NCI-H146 treated with DMSO at 0.1 percent for 48 hours (cell line): ENCODE results near the gene PIK3CA.
"Not testable (repeated sequence)": the region's sequence is repeated elsewhere in the genome, so short reads cannot be mapped to it uniquely, and the experiment has no call there.

ENCODE experiments used
- DNase-seq: peaks from one replicate; lab custom pipeline; 2025; ENCODE audit not compliant: unreplicated experiment; lab: John Stamatoyannopoulos, UW

Gene PIK3CA

GRCh38 chr3:179196098-179196497, 47.9 kb downstream of the PIK3CA start:
- no peak for DNase-seq

- no peak for DNase-seq
Observed at GRCh38 chr3:179196700-179197099, 48.5 kb downstream of the PIK3CA start.

GRCh38 chr3:179200790-179201189, 52.6 kb downstream of the PIK3CA start:
- no peak for DNase-seq

- not testable (repeated sequence) for DNase-seq
Observed at GRCh38 chr3:179215550-179215949, 67.4 kb downstream of the PIK3CA start.

- DNase-seq: not testable (repeated sequence)
Observed at GRCh38 chr3:179218213-179218612, 70.1 kb downstream of the PIK3CA start.

DNA sequence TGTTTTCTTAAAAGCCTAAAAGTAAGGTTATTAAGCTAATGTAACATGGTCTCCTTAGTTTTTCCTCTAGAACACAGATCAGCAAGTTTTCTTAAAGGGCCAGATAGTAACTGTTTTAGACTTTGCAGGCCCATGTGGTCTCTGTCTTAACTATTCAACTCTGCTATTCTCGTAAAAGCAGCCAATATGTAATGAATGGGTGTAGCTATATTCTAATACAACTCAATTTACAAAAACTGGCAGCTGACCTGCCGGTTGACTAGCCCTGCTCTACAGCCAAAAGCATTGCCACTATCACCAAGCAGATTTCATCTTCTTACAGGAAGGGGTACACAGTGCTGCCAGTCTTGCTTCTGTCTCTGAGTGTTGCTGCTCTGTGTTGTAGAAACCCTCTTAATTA, 75.4 kb downstream of the PIK3CA start:
- no peak for DNase-seq

DNA sequence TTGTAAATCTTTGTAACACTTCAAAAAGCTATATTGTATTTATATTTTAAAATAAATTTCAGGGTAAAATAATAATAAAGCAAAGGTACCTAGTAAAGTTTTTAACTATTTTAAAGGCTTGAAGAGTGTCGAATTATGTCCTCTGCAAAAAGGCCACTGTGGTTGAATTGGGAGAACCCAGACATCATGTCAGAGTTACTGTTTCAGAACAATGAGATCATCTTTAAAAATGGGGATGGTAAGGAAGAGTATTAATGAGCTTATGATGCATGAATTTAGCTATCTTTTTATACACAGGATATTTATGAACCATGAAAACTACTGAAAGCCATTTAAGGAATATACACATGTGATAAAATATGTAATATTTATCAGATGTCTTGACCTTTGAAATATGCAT, 76.4 kb downstream of the PIK3CA start:
- DNase-seq: no peak

DNA sequence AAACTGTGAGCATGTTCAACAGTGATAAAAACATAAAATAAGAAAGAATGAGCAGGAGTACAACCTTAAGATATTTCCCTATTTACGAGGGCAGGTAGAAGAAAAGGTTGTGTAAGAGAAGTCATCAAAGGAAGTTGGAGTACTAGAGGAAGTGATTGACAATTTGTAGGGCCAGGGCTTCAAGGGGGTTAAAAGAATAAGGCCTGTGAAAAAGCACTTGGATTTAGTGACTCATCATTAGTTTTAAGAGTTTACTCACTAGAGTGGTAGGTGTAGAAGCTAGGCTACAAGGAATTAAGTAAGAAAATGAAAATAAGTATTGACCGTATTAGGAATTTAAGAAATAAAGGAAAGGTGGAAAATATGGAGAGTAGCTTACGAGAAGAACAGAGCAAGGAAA, 79.2 kb downstream of the PIK3CA start:
- no peak for DNase-seq

- DNase-seq: no peak
Observed at GRCh38 chr3:179229177-179229576, 81.0 kb downstream of the PIK3CA start.

DNA sequence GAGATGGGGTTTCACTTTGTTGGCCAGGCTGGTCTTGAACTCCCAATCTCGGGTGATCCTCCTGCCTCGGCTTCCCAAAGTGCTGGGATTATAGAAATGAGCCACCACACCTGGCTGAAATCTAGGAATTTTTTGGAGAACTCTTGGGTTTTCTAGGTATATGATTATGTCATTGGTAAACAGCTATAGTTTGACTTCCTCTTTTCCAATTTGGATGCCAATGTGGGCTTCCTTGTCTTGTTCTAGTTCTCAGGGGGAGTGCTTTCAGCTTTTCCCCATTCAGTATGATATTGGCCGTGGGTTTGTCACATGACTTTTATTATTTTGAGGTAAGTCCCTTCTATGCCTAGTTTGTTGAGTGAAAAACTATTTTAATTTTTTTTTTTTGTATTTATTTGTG, 84.9 kb downstream of the PIK3CA start:
- DNase-seq: no peak

DNA sequence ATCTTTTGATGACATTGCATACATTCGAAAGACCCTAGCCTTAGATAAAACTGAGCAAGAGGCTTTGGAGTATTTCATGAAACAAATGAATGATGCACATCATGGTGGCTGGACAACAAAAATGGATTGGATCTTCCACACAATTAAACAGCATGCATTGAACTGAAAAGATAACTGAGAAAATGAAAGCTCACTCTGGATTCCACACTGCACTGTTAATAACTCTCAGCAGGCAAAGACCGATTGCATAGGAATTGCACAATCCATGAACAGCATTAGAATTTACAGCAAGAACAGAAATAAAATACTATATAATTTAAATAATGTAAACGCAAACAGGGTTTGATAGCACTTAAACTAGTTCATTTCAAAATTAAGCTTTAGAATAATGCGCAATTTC, 86.0 kb downstream of the PIK3CA start:
- DNase-seq: no peak

- DNase-seq: no peak
Observed at GRCh38 chr3:179236669-179237301, 88.6 kb downstream of the PIK3CA start.

DNA sequence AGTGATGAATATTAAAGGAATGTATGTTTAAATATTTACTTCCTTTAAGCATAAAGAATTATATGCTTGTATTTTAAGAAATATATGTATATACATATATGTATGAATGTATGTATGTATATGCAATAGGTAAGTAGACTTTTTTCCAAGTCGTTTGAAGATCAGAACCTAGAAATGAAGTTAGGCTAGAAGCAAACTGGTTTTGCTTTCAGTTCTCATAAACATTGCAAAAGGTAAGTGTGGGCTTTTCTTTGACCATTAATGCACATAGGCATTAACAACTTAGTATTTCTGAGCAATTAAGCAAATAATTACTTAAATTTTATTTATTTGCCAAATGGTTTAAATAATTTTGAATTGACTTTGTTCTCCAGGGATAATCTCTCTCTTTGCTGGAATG, 92.1 kb downstream of the PIK3CA start:
- not testable (repeated sequence) for DNase-seq

DNA sequence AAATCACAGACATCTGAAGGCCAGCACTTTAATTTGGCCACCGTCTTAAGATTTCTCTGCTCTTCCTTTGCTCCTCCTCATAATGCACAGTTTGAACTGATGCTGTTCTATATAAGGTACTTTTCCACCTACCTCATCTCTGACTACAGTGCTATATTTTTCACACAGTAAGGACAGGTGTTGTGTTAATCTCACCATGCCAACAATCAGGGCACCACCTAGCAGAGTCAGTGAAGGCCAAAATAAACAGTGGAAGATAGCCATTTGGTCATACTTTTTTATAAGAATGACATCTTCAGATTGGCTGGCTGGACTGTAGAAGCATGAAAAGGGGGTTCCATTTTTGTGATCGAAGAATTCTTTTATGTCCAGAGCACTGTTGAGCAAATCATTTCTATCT, 94.7 kb downstream of the PIK3CA start:
- not testable (repeated sequence) for DNase-seq

- no peak for DNase-seq
Observed at GRCh38 chr3:179244878-179245277, 96.7 kb downstream of the PIK3CA start.

DNA sequence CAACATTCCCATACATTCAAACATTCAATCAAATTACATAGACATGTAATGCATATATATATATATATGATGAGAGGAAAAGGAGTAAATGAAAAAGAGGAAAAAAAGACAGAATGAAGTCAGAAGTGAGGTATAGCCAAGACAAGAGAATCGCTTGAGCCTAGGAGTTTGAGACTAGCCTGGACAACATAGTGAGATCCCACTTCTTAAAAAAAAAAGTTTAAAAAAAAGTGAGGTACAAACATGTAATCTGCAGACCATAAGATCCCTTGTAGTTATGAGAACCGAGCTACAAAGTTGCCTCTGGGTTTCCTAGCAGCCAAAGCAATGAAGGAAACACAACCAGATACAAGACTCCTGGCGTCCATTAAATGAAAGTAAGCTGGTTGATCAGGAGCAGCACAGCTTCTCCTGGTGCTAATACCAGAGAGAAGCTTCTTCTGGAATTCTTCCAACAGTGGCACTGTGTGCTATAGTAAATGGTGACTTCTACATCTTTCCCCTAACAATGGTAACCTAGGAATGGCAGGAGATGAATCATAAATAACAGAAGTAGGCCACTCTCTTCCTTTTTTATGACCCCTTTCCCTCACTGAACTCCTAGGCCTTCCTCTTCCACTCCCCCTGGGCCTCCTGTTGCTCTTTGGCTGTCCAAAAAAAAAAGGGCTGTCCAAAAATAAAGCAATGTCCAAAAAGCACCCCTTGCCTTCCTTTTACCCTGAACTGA, 99.3 kb downstream of the PIK3CA start:
- no peak for DNase-seq

DNA sequence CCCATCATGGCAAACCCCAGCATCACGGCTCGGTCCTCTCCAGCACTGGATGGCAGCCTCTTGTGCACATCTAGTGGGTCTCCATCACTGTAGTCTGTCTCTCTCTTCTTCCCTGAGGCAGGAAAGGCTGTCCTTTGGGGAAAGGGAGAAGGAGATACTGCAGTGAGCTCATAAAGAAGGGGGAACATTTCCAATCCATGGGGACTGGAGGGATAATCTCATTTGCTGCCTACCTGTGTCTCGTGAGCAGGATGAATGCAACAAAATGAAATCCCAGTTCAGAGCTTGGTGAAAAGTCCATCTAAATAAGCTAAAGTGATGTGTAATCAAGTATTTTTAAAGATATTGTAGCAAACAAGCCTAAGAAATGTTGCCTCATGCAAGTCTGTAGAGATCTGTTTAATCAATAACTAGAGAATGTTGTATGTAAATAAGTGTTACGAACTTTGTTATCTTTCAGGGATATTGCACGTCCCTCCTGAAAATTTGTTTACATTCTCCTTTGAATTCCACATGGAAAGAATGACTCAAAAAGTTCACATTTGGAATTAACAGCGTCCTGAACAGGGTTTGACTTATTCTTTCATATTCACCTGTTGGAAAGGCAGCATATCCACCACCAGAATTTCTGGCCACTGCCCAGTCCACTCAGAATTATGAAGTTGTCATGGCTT, 102.8 kb downstream of the PIK3CA start, which contains the start of gene KCNMB3:
KCNMB3 (minus strand) TSS at position 312 of the 674 bp plus-strand sequence; CDS start at position 188, 124 bp downstream.
- no peak for DNase-seq

GRCh38 chr3:179256813-179257212, 108.7 kb downstream of the PIK3CA start:
- no peak for DNase-seq

DNA sequence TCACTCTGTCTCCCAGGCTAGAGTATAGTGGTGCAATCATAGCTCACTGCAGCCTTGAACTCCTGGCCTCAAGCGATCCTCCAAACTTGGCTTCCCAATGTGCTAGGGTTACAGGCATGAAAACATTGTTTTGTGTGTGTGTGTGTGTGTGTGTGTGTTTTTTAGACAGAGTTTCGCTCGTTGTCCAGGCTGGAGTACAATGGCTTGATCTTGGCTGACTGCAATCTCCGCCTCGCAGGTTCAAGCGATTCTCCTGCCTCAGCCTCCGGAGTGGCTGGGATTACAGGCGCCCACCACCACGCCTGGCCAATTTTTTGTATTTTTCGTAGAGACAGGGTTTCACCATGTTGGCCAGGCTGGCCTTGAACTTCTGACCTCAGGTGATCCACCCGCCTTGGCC, 109.6 kb downstream of the PIK3CA start:
- not testable (repeated sequence) for DNase-seq

GRCh38 chr3:179258820-179259219, 110.7 kb downstream of the PIK3CA start:
- no peak for DNase-seq

DNA sequence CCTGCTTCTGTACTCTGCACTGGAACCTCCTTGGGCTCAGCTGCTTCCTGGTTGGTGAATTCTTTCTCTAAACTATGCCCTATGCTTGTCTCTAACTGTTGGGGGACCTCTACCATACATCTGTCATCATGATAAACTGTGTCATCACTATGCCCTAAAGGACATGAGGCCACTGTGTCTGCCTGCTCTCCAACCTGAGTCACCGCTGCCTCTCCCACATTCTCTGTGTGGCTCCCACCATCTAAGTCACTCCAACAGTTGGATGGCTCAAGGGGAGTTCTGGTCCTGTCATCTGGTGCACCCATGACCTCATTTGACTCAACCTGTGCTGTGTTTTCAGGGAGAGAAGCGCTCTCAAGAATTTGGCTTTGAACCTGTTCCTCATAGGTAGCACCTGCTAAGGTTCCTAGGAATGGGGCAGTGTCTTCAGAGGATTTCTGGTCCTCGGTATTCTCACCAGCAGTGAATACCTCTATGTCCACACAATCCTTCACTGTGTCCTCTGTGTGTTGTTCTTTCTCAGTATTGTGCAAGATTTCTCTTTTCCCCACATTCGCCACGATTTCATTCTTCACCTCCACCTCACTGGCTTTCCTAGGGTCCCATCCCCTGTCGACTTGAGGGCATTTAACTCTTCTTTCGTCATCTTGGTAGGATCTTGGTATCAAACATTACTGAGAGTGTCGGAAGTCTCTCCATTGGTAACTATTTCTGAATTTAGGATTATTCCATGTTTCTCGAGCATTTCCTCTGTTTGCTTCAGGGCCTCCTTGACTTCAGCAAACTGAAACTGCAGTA, 112.0 kb downstream of the PIK3CA start:
- DNase-seq: not testable (repeated sequence)
